GM21423 (cell line): ENCODE results near the gene LKAAEAR1.

Experiments used
- ATAC-seq: cut with Tn5 transposase; IDR thresholded peaks from one replicate; pipeline ENCODE4 v1.9.1; 2021; ENCODE audit warnings: mild to moderate bottlenecking, moderate library complexity; ENCODE audit not compliant: unreplicated experiment

The LKAAEAR1 gene

DNA sequence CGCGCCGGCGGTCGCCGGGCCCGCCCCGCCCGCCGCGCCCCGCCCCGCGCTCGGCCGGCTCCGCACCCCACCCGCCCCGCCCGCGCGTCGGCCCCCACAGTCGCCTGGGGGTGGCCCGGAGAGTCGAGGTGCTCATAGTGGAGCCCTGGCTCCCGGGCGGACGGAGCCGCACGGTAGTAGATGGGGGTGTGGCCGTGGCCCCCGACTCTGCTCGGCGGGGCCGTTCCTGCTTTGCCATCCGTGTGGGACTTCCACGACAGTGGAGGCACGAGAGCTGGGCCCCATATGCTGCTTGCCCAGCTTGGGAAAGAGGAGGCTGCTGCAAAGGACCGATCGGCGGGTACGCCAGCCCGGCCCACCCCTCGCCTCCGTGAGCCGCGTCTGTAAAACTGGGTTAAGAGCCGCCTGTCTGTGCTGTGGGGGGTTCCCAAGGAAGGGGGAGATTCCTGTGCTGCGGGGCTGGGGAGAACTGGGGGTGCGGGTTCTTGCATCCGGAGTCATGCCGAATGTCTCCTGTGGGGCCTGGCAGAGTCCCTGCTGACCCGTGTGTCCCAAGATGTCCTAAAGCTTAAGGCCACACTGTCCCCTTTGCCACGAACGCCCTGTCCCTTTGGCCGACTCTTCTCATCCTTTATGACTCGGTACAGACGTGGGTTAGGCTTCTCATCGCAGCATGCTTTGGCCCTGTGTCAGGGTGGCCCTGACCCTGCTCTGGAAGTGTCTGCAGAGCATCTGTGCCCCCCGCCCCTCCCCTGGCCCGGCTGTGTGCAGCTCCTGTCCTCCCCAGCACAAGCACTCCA, 4.0 kb downstream of the LKAAEAR1 start, which contains the start of gene OPRL1:
Gene OPRL1, plus strand, starts transcription at position 70 of the 800 bp plus-strand sequence. CDS start 12,639 bp downstream, outside the sequence.
- no peak for ATAC-seq

GRCh38 chr20:64079273-64080012, 4.8 kb downstream of the LKAAEAR1 start, which contains the start of gene RGS19:
TSS of gene RGS19 (minus strand) at chr20:64079518. CDS start at chr20:64076886, 2,632 bp downstream.
- peak; percentile 34 for ATAC-seq

- ATAC-seq, result no peak
These were observed 5.3 kb downstream of the LKAAEAR1 start for GRCh38 chr20:64078934-64079272.

GRCh38 chr20:64077876-64078551, 6.2 kb downstream of the LKAAEAR1 start:
- ATAC-seq, result no peak

DNA sequence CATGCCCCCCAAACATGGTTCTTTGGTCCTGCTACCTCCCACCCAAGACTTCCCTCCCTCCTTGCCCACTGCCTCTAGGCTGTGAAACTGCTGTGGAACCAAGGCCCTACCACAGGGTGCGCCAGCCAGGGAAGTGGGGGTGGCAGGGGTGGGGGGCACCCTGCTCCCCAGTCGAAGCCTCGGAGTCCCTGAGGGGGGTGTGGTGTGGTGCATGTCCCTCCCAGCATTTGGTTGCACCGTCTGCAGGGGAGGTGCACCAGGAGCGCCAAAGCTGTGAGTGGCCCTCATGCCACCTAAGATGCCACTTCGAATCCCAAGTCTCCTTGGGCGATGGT, 6.7 kb downstream of the LKAAEAR1 start:
- ATAC-seq, result no peak

- ATAC-seq, result no peak
These were observed 7.1 kb downstream of the LKAAEAR1 start for GRCh38 chr20:64077094-64077493.

DNA sequence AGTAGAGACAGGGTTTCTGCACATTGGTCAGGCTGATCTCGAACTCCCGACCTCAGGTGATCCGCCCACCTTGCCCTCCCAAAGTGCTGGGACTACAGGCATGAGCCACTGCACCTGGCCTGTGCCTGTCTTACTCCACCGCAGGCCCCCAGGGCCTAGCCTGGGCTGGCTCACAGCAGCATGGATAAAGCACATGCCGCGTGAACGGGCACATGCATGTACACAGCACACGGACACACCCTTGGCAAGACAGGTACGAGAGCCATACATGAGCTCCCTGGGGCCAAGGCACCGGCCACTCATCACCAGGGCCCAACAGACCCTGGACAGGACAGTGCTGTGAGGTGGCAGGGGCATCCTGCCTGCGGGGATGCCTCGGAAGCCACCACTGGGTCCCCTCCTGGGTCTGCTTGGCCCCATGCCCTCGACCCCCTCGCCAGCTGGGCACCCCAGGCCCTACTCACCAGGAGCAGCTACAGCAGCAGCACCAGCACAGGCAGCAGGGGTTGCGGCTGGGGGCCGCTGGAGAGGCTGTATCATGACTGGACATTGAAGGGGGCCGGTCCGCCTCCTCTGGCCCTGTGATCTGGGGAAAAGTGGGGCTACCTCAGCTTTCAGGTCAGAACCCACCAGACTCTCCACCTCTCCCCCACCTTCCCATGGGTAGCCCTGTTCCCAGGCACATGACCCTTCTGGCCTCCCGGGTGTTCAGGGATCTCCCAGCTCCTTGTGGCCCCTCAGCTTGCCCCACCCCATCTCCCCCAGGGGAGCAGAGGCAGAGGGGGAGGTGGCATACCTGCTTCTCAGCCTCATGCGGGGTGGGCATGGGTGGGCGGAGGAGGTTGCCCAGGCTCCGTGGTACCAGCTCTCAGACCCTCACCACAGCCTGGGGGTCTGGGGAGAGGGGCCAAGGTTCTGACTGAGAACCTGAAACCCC, 7.9 kb downstream of the LKAAEAR1 start:
- no peak for ATAC-seq

- no peak for ATAC-seq
These were observed 8.6 kb downstream of the LKAAEAR1 start for GRCh38 chr20:64075556-64075955.

DNA sequence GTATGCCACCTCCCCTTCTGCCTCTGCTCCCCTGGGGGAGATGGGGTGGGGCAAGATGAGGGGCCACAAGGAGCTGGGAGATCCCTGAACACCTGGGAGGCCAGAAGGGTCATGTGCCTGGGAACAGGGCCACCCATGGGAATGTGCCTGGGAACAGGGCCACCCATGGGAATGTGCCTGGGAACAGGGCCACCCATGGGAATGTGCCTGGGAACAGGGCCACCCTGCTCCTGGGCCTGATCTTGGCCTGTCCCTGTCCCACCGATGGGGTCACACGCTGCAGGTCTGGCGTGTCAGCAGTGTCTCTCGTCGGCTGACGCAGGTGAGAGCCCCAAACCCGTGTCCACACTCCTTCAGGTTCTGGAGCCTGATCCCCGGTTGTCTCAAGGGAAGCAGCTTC, 9.2 kb downstream of the LKAAEAR1 start:
- ATAC-seq, result no peak

- ATAC-seq, result no peak
These were observed 9.9 kb downstream of the LKAAEAR1 start for GRCh38 chr20:64074184-64074789.

DNA sequence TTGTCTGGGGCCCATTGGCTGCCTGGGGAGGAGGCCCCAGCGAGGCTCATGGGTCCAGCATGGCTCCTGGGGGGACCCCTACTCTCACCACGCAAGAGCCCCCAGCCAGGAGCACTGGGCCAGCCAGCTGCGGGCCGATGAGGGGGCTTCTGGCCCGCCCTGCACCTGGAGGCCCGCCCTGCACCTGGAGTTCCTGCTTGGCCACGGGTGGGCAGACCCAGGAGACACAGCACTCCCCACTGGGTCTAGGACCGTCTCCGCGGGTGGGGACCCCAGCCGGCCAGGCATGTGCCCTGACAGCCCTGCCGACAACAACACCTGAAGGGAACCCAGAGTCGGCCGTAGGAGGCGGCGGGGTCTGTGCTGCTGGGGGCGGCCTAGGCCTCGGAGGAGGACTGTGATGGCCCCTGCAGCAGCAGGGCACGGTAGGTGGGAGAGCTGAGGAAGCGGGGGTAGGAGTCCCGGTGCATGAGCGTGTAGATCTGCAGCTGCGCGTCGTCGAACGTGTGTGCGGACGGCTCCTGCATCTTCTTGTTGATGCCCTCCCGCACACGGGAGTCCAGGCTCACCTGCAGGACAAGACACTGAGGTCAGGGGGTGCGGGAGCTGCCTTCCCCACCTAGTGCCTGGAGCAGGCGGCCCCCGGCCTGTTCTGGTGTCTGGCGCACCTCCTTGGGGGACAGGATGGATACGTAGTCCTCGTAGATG, 10.6 kb downstream of the LKAAEAR1 start:
- ATAC-seq, result no peak

- ATAC-seq, result no peak
These were observed 11.6 kb downstream of the LKAAEAR1 start for GRCh38 chr20:64072498-64073063.

- ATAC-seq, result no peak
These were observed 12.6 kb downstream of the LKAAEAR1 start for GRCh38 chr20:64071341-64072332.

- ATAC-seq, result no peak
These were observed 13.8 kb downstream of the LKAAEAR1 start for GRCh38 chr20:64070244-64070993.

DNA sequence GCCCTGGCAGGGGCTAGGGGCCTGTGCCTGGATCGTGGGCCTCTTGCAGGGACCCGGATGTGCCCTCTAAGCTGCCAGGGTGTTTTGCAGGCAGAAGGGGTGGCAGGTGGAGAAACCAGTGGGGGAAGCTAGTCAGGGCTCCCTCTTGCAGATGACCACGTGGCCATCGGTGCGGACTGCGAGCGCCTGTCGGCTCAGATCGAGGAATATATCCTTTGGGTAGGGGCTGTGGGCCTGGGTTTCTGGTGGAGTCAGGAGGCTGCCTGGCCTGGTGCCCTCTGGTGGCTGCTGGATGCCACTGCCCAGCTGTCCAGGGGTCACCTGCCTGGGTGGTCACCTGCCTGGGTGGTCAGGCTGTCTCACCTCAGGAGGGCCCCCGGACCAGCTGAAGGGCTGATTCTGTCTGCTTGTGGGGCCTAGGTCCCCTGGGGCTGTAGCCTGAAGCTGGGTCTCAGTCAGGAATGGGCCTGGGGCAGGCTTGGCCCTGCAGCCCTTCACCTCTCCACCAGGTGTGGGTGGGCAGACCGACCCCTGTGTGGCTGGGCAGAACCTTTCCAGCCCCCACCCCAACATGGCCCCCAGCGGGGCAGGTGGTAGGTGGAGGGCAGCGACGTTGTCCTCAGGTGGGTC, 14.5 kb downstream of the LKAAEAR1 start:
- no peak for ATAC-seq

GRCh38 chr20:64069209-64069613, 15.0 kb downstream of the LKAAEAR1 start:
- no peak for ATAC-seq
